Ascending aorta (tissue), 2 donors: ENCODE results near the gene PIH1D2. TPM values are rescaled to one million over a fixed set of nuclear protein-coding genes. Genes with fewer than 3 reads are reported as not detected.
"Not testable (repeated sequence)": the region's sequence is repeated elsewhere in the genome, so short reads cannot be mapped to it uniquely, and the experiment has no call there.

Experiments
- DNase-seq, 2 donors: peaks; one replicate each; pipeline ENCODE4 v3.0.0-alpha.2; 2019; ENCODE audit warnings: low spot score in 2 of 2
- H3K27ac ChIP-seq, 2 donors: fragments of 200-600 bp; sonication (generic); one replicate each; pipeline ENCODE4 v1.5.1; 2016 to 2017; ENCODE audit warnings: mild to moderate bottlenecking in 1 of 2
- H3K27me3 ChIP-seq: fragments of 200-600 bp; sonication (generic); one replicate; pipeline ENCODE4 v1.5.1; 2017
- H3K36me3 ChIP-seq, 2 donors: fragments of 200-600 bp; sonication (generic); one replicate each; pipeline ENCODE4 v1.5.1; 2016
- H3K4me1 ChIP-seq, 2 donors: fragments of 200-600 bp; sonication (generic); one replicate each; pipeline ENCODE4 v1.5.1; 2016 to 2017; ENCODE audit warnings: mild to moderate bottlenecking in 1 of 2
- H3K4me3 ChIP-seq, 2 donors: fragments of 200-600 bp; sonication (generic); one replicate each; pipeline ENCODE4 v1.5.1; 2016 to 2017; ENCODE audit warnings: mild to moderate bottlenecking in 1 of 2
- H3K9me3 ChIP-seq, 2 donors: fragments of 200-600 bp; sonication (generic); one replicate each; pipeline ENCODE4 v1.5.1; 2016
- CTCF ChIP-seq, 3 experiments: fragments of 200-600 bp in 2 of 3; fragments of 450-650 bp in 1 of 3; sonication (generic) in 2 of 3; IDR thresholded peaks; one replicate each; pipeline ENCODE4 v1.5.1; 2016 to 2019; ENCODE audit warnings: antibody characterized with exemption in 3 of 3, mild to moderate bottlenecking in 1 of 3, moderate library complexity in 1 of 3
- intact Hi-C: fragments of 100-400 bp; cut with DNase I; formaldehyde crosslinking; loops from one replicate; pipeline ENCODE4 v1.15.1; 2023
- total RNA-seq: library from RNA; depleted of rRNA; stranded (reverse); fragments of >200 nt; gene quantifications from one replicate; pipeline ENCODE4 v1.1.0, GENCODE V29; 2016

PIH1D2 gene
- total RNA-seq, 1 donor from 2014 or later: not detected

DNA sequence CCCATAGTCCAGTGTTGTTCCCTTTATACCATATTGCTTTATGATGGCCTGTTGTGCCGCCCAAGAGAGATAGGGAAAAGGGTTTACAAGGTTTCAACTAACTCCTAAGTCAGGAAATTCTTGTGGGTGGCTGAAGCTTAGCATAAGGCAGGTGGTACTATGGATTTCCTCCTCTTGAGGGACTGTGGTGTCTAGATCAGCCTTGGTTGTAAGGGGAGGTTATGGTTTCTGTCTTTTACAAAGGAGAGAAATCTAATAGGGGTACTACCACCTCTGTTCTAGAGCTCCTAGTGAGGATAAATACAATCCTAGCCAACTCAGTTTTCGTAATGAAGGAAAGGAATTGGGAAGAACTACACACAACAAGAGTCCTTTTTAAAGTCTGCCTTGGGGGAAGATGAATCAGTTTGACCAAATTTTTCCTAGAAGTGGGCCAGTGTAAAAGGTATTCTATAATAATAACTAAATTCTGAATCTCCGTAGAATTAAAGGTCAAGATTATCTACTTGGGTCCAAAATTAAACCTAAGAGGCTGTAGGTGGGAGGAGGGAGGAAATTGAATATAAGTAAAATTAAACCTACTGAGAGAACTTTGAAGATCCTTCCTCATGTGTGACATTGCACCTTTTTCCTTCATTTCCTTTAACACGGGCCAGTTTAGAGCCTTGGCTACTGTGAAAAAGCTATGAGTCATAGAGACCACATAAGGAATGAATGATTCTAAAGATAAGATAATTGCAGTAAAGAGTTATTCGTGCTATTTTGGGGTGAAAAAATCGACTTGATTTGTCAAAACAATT is 31.5 kb downstream of the PIH1D2 start:
- peaks cover 53 to 60% of the 10 kb centered on the region in 2 donors for H3K36me3 ChIP-seq

GRCh38 chr11:112037527-112037926 is 36.3 kb downstream of the PIH1D2 start:
- Histone ChIP-seq H3K4me1 (no peaks in the 10 kb centered on the region), H3K9me3 (no peaks in the 10 kb centered on the region), H3K27ac (no peak overlapping the region), H3K27me3 (no peaks in the 10 kb centered on the region), H3K4me3 (no peak overlapping the region), H3K36me3 (peaks cover 40 to 49% of the 10 kb centered on the region in 2 donors)
- intact Hi-C loops: no loop called here
- DNase-seq: no peak
- TF ChIP-seq CTCF (IDR thresholded peaks at IDR 0.05): no peak

More for the DNA sequence above, 31.5 kb downstream of the PIH1D2 start:
- no peaks in the 10 kb centered on the region for H3K27me3 ChIP-seq
- no peak for DNase-seq
- TF ChIP-seq CTCF (IDR thresholded peaks at IDR 0.05): no peak
- intact Hi-C loops: no loop called here
- no peaks in the 10 kb centered on the region for H3K9me3 ChIP-seq
- no peaks in the 10 kb centered on the region for H3K4me1 ChIP-seq
- no peak overlapping the region for H3K27ac ChIP-seq
- H3K4me3 ChIP-seq: no peak overlapping the region

- no peaks in the 10 kb centered on the region for H3K27me3 ChIP-seq
- H3K9me3 ChIP-seq: no peaks in the 10 kb centered on the region
- H3K4me1 ChIP-seq: no peaks in the 10 kb centered on the region
- no peak for DNase-seq
- no peak for TF ChIP-seq CTCF (IDR thresholded peaks at IDR 0.05)
- H3K36me3 ChIP-seq: peaks cover 46 to 73% of the 10 kb centered on the region in 2 donors
- intact Hi-C loops: no loop called here
- no peak overlapping the region for H3K27ac ChIP-seq
- no peak overlapping the region for H3K4me3 ChIP-seq
Measured at GRCh38 chr11:112033902-112034301, 39.9 kb downstream of the PIH1D2 start.

DNA sequence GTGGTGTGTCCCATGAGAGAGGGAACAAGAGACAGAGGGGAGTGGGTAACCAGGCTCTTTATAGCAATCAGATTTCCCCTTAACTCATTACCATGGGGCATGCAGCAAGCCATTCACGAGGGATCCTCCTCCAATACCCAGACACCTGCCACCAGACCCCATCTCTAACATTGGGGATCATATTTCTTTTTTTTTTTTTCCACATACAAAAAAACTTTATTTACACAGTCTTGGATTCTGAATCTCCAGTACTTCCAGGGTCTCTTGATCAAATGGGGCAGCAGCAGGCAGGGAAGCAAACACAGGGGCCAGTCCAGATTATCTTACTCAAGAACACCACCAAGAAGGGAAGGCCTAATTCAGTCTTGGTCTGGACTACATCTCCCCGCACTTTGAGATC is 44.4 kb downstream of the PIH1D2 start:
- H3K27ac ChIP-seq: no peak overlapping the region
- H3K36me3 ChIP-seq: peaks cover 23 to 47% of the 10 kb centered on the region in 2 donors
- no peaks in the 10 kb centered on the region for H3K27me3 ChIP-seq
- intact Hi-C loops: no loop called here
- no peaks in the 10 kb centered on the region for H3K9me3 ChIP-seq
- no peak for TF ChIP-seq CTCF (IDR thresholded peaks at IDR 0.05)
- DNase-seq: no peak
- peaks cover 0 to 8% of the 10 kb centered on the region in 2 donors for H3K4me1 ChIP-seq
- H3K4me3 ChIP-seq: no peak overlapping the region

- H3K27ac ChIP-seq, intact Hi-C loops, H3K4me3 ChIP-seq, H3K9me3 ChIP-seq, DNase-seq, H3K27me3 ChIP-seq: not testable (repeated sequence)
- peaks cover 0 to 11% of the 10 kb centered on the region in 2 donors for H3K4me1 ChIP-seq
- peaks cover 21 to 30% of the 10 kb centered on the region in 2 donors for H3K36me3 ChIP-seq
Measured at GRCh38 chr11:112026784-112027410, 46.9 kb downstream of the PIH1D2 start.

- Histone ChIP-seq H3K9me3 (no peaks in the 10 kb centered on the region), H3K27ac (peak overlapping the region; percentile 81 to 88)
Measured at GRCh38 chr11:112025707-112026106, 48.1 kb downstream of the PIH1D2 start.

More at GRCh38 chr11:112025707-112026106, 48.1 kb downstream of the PIH1D2 start:
- intact Hi-C loops: no loop called here
- Histone ChIP-seq H3K4me1 (peaks cover 0 to 11% of the 10 kb centered on the region in 2 donors), H3K27me3 (no peaks in the 10 kb centered on the region), H3K4me3 (peak overlapping the region; percentile 94 to 96), H3K36me3 (peaks cover 21 to 31% of the 10 kb centered on the region in 2 donors)
- TF ChIP-seq CTCF (IDR thresholded peaks at IDR 0.05): no peak
- no peak for DNase-seq
